Panc1 (cell line): ENCODE measurements around the gene ITGB8. TPM values are rescaled to one million over a fixed set of nuclear protein-coding genes. Genes with fewer than 3 reads are reported as not detected.

Experiments
- ATAC-seq: fragments of 200-7000 bp; cut with Tn5 transposase; 2 replicates; pipeline ENCODE4 v1.9.1; 2020; ENCODE audit warnings: mild to moderate bottlenecking, moderate library complexity
- BruUV-seq: library from RNA; stranded (reverse); fragments of 400-500 nt; replicated peaks from 2 replicates; lab custom pipeline; 2021; lab: Mats Ljungman, UMichigan
- CTCF ChIA-PET: fragments of 300-600 bp; sonication (Branson Sonifier 250); formaldehyde crosslinking; loops from one replicate; lab custom pipeline; 2022; ENCODE audit warnings: antibody characterized with exemption; lab: Charles Lee
- POLR2A ChIA-PET: fragments of 300-600 bp; sonication (Branson Sonifier 250); formaldehyde crosslinking; loops from one replicate; lab custom pipeline; 2022; ENCODE audit warnings: antibody characterized with exemption; lab: Charles Lee
- DNase-seq: peaks from one replicate; pipeline ENCODE4 v3.0.0-alpha.2; 2010; ENCODE audit warnings: low read depth, low spot score
- H3K27ac ChIP-seq: 2 replicates; pipeline ENCODE4 v1.5.1; 2011; ENCODE audit warnings: mild to moderate bottlenecking, low read length, inconsistent platforms
- H3K27me3 ChIP-seq: fragments of 200-500 bp; sonication (Bioruptor generic); 2 replicates; pipeline ENCODE4 v1.6.0; 2014; ENCODE audit warnings: low read length, inconsistent platforms; ENCODE audit not compliant: control insufficient read depth, insufficient read depth
- H3K36me3 ChIP-seq: fragments of 200-500 bp; sonication (Bioruptor generic); 2 replicates; pipeline ENCODE4 v1.5.1; 2014; ENCODE audit warnings: inconsistent platforms, mild to moderate bottlenecking, low read length, moderate library complexity; ENCODE audit not compliant: control insufficient read depth, insufficient read depth
- H3K4me1 ChIP-seq: 2 replicates; pipeline ENCODE4 v1.5.1; 2011; ENCODE audit warnings: inconsistent platforms, mild to moderate bottlenecking, low read length, moderate library complexity; ENCODE audit not compliant: control insufficient read depth, insufficient read depth
- H3K4me3 ChIP-seq, 2 experiments: 2 replicates each; pipeline ENCODE4 v1.5.1; 2011 to 2012; ENCODE audit warnings: low read depth in 2 of 2, low read length in 2 of 2, mild to moderate bottlenecking in 2 of 2, inconsistent platforms in 1 of 2, moderate library complexity in 1 of 2
- H3K9me3 ChIP-seq: fragments of 200-500 bp; sonication (Bioruptor generic); 2 replicates; pipeline ENCODE4 v1.5.1; 2014; ENCODE audit warnings: low read depth, mild to moderate bottlenecking, inconsistent platforms, low read length, moderate library complexity; ENCODE audit not compliant: control insufficient read depth, insufficient read depth
- POLR2AphosphoS5 ChIP-seq: IDR thresholded peaks from 2 replicates; pipeline ENCODE4 v1.6.1; 2012; ENCODE audit warnings: mild to moderate bottlenecking, low read depth, low read length, moderate library complexity
- SIN3A ChIP-seq: IDR thresholded peaks from 2 replicates; pipeline ENCODE4 v1.6.1; 2012; ENCODE audit warnings: low read depth, mild to moderate bottlenecking, low read length, moderate library complexity, borderline replicate concordance; ENCODE audit not compliant: insufficient read depth
- TCF7L2 ChIP-seq: IDR thresholded peaks from 2 replicates; pipeline ENCODE4 v1.6.1; 2011; ENCODE audit warnings: mild to moderate bottlenecking, low read depth, low read length, inconsistent platforms
- in situ Hi-C: cut with HindIII; loops from 2 replicates; pipeline ENCODE4 v1.10.0; 2016; ENCODE audit warnings: low sequenced_read_pairs, low pct_unique_long_range_greater_than_20kb
- intact Hi-C: fragments of 100-400 bp; cut with micrococcal nuclease; formaldehyde crosslinking; loops from one replicate; pipeline ENCODE4 v1.10.0; 2022; ENCODE audit not compliant: unreplicated experiment
- total RNA-seq: library from RNA; stranded (reverse); gene quantifications from one replicate; pipeline ENCODE4 v1.2.1, GENCODE V29; 2021; ENCODE audit not compliant: unreplicated experiment
- TF ChIP-seq, protein P1 (sequence below): fragments of 450-650 bp; IDR thresholded peaks from 2 replicates; pipeline ENCODE4 v1.5.1; 2017; ENCODE audit warnings: mild to moderate bottlenecking
- TF ChIP-seq, protein P2 (sequence below), 2 experiments: IDR thresholded peaks; 2 replicates each; pipeline ENCODE4 v1.6.1; 2011 to 2012; ENCODE audit warnings: low read depth in 2 of 2, control low read depth in 1 of 2, low read length in 1 of 2, mild to moderate bottlenecking in 1 of 2, moderate library complexity in 1 of 2; ENCODE audit not compliant: insufficient read depth in 1 of 2

ITGB8 gene
- total RNA-seq, 1 experiment from 2014 or later = 4.9 TPM

DNA sequence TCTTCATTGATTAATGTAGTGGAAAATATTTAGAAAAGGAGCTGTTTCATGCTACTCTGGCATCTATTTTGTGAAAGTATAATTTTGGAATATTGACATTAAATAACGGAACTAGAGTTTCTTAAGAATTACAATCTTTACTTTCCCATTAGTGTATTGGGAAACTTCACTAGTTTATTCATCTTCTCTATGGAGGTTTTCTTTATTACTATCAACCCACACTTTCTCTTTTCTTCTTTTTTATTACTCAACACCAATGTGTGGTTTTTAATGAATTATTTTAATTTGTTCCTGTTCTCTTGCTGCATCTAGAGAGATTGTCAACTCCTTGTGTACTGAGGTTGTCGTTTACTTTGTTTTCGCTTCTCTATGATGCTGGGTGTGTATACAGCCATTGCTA, 20.4 kb upstream of the ITGB8 start:
- Histone ChIP-seq H3K4me3 (no peak overlapping the region), H3K4me1 (no peaks in the 10 kb centered on the region), H3K36me3 (no peaks in the 10 kb centered on the region), H3K27ac (no peak overlapping the region), H3K27me3 (peaks cover 4% of the 10 kb centered on the region; the same call in 1 of the 2 replicates), H3K9me3 (no peaks in the 10 kb centered on the region)
- ATAC-seq (no peak), DNase-seq (no peak)
- ChIA-PET CTCF (interaction anchor here (0.6 kb wide), 1 partner anchor 1958 kb away, joined by 3 read pairs; no protein-coding TSS in a partner anchor), POLR2A (no interaction called here)
- BruUV-seq = no TSS peak
- no peak for TF ChIP-seq POLR2AphosphoS5
- TF ChIP-seq, protein P1, sequence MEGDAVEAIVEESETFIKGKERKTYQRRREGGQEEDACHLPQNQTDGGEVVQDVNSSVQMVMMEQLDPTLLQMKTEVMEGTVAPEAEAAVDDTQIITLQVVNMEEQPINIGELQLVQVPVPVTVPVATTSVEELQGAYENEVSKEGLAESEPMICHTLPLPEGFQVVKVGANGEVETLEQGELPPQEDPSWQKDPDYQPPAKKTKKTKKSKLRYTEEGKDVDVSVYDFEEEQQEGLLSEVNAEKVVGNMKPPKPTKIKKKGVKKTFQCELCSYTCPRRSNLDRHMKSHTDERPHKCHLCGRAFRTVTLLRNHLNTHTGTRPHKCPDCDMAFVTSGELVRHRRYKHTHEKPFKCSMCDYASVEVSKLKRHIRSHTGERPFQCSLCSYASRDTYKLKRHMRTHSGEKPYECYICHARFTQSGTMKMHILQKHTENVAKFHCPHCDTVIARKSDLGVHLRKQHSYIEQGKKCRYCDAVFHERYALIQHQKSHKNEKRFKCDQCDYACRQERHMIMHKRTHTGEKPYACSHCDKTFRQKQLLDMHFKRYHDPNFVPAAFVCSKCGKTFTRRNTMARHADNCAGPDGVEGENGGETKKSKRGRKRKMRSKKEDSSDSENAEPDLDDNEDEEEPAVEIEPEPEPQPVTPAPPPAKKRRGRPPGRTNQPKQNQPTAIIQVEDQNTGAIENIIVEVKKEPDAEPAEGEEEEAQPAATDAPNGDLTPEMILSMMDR = no peak
- no peak for TF ChIP-seq TCF7L2
- TF ChIP-seq, protein P2, sequence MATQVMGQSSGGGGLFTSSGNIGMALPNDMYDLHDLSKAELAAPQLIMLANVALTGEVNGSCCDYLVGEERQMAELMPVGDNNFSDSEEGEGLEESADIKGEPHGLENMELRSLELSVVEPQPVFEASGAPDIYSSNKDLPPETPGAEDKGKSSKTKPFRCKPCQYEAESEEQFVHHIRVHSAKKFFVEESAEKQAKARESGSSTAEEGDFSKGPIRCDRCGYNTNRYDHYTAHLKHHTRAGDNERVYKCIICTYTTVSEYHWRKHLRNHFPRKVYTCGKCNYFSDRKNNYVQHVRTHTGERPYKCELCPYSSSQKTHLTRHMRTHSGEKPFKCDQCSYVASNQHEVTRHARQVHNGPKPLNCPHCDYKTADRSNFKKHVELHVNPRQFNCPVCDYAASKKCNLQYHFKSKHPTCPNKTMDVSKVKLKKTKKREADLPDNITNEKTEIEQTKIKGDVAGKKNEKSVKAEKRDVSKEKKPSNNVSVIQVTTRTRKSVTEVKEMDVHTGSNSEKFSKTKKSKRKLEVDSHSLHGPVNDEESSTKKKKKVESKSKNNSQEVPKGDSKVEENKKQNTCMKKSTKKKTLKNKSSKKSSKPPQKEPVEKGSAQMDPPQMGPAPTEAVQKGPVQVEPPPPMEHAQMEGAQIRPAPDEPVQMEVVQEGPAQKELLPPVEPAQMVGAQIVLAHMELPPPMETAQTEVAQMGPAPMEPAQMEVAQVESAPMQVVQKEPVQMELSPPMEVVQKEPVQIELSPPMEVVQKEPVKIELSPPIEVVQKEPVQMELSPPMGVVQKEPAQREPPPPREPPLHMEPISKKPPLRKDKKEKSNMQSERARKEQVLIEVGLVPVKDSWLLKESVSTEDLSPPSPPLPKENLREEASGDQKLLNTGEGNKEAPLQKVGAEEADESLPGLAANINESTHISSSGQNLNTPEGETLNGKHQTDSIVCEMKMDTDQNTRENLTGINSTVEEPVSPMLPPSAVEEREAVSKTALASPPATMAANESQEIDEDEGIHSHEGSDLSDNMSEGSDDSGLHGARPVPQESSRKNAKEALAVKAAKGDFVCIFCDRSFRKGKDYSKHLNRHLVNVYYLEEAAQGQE (IDR thresholded peaks at IDR 0.05; ENCODE audit: insufficient read depth in 1 of 2, low read depth in 2 of 2, low read length in 1 of 2) = no peak
- no peak for TF ChIP-seq SIN3A
- in situ Hi-C loops = no loop called here
- intact Hi-C loops = loop anchor here (5.0 kb wide), 1 partner anchor 563 kb away; no protein-coding TSS in a partner anchor

DNA sequence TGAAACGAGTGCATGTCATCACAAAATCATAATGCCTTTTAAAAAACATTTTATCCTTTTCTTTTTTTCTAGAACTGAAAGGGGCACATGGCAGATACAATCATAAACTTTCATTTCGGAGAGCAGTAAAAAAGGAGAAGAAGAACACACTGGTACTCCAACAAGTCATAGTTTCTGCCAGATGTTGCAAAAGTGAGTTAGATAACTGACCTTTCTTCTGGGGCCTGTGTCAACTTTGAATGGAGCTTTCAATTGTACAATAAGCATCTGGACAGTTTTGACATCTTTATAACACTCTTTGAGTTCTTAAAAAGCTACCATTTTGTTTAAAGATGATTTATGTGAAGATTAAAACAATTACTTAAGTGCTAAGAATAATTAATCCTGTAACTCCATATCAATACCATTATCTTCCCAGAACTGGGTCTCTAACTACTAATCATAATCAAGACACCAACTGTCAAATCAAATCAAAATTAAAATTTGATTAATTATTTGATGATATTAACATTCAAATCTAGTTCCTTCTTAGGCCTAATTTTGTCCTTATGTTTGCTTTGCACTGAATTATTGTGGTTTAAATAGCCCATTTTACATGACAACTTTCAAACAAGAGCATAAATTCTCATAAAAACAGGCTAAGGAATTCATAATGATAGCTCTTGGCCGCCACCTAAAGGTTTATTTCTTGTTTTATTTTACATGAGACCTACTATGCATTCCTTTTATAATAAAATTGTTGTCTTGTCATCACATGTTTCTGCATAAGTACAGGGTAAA, 19.5 kb upstream of the ITGB8 start:
- ATAC-seq (no peak), DNase-seq (no peak)
- Histone ChIP-seq H3K4me3 (no peak overlapping the region), H3K27ac (no peak overlapping the region), H3K9me3 (no peaks in the 10 kb centered on the region), H3K4me1 (no peaks in the 10 kb centered on the region), H3K36me3 (no peaks in the 10 kb centered on the region), H3K27me3 (peaks cover 4% of the 10 kb centered on the region; the same call in 1 of the 2 replicates)
- in situ Hi-C loops (no loop called here), intact Hi-C loops (loop anchor here (5.0 kb wide), 1 partner anchor 564 kb away; no protein-coding TSS in a partner anchor)
- no peak for TF ChIP-seq POLR2AphosphoS5
- TF ChIP-seq, protein P1 = peak; percentile 49; the same call in 1 of the 2 replicates
- BruUV-seq = no TSS peak
- ChIA-PET CTCF (interaction anchor here (0.6 to 1.3 kb wide), 4 partner anchors 19 to 1958 kb away, joined by 3 to 6 read pairs (median 3); partner anchors contain the start of gene ITGB8), POLR2A (no interaction called here)
